ENCODE measurements around the gene PBX2.
"Not testable (repeated sequence)": the region's sequence is repeated elsewhere in the genome, so short reads cannot be mapped to it uniquely, and the experiment has no call there.

Gene PBX2

GRCh38 chr6:32186151-32186840 is 3.7 kb downstream of the PBX2 start:
- DNase-seq (ENCODE audit: low read depth) = not testable (repeated sequence)

- DNase-seq (ENCODE audit: low read depth) = not testable (repeated sequence)
Observed at GRCh38 chr6:32185681-32186131, 4.3 kb downstream of the PBX2 start.

- no peak for DNase-seq (ENCODE audit: low read depth)
Observed at GRCh38 chr6:32184084-32184640, 5.8 kb downstream of the PBX2 start, which contains the start of gene AGER. Gene AGER, minus strand, starts transcription at chr6:32184253. Its CDS starts 31 bp downstream, at chr6:32184222.

GRCh38 chr6:32183483-32184083 is 6.4 kb downstream of the PBX2 start:
- no peak for DNase-seq (ENCODE audit: low read depth)

- no peak for DNase-seq (ENCODE audit: low read depth)
Observed at GRCh38 chr6:32183030-32183429, 7.0 kb downstream of the PBX2 start.

- no peak for DNase-seq (ENCODE audit: low read depth)
Observed at GRCh38 chr6:32182555-32182981, 7.4 kb downstream of the PBX2 start.

GRCh38 chr6:32181915-32182529 is 8.0 kb downstream of the PBX2 start:
- no peak for DNase-seq (ENCODE audit: low read depth)

GRCh38 chr6:32181148-32181702 is 8.8 kb downstream of the PBX2 start:
- no peak for DNase-seq (ENCODE audit: low read depth)

- no peak for DNase-seq (ENCODE audit: low read depth)
Observed at GRCh38 chr6:32179766-32180405, 10.1 kb downstream of the PBX2 start.

- DNase-seq (ENCODE audit: low read depth) = no peak
Observed at GRCh38 chr6:32178547-32179440, 11.2 kb downstream of the PBX2 start.

GRCh38 chr6:32177788-32178546 is 12.0 kb downstream of the PBX2 start, which contains the start of gene RNF5:
Gene RNF5, plus strand, starts transcription at chr6:32178405. Its CDS starts 107 bp downstream, at chr6:32178512.
- peak; percentile 100 for DNase-seq (ENCODE audit: low read depth)

- no peak for DNase-seq (ENCODE audit: low read depth)
Observed at GRCh38 chr6:32177183-32177787, 12.7 kb downstream of the PBX2 start.

- DNase-seq (ENCODE audit: low read depth) = no peak
Observed at GRCh38 chr6:32176476-32177182, 13.4 kb downstream of the PBX2 start.

- peak; percentile 91 for DNase-seq (ENCODE audit: low read depth)
Observed at GRCh38 chr6:32175711-32176475, 14.1 kb downstream of the PBX2 start, which contains the start of gene AGPAT1. Gene AGPAT1, minus strand, starts transcription at chr6:32176084. Its CDS starts 4,588 bp downstream, at chr6:32171496.

- DNase-seq (ENCODE audit: low read depth) = no peak
Observed at GRCh38 chr6:32175322-32175710, 14.7 kb downstream of the PBX2 start.

- no peak for DNase-seq (ENCODE audit: low read depth)
Observed at GRCh38 chr6:32174416-32174815, 15.6 kb downstream of the PBX2 start.

- DNase-seq (ENCODE audit: low read depth) = no peak
Observed at GRCh38 chr6:32173051-32173727, 16.8 kb downstream of the PBX2 start.

GRCh38 chr6:32171234-32171633 is 18.8 kb downstream of the PBX2 start:
- DNase-seq (ENCODE audit: low read depth) = no peak
